Measurements from ENCODE around the gene PNKD.

PNKD gene

DNA sequence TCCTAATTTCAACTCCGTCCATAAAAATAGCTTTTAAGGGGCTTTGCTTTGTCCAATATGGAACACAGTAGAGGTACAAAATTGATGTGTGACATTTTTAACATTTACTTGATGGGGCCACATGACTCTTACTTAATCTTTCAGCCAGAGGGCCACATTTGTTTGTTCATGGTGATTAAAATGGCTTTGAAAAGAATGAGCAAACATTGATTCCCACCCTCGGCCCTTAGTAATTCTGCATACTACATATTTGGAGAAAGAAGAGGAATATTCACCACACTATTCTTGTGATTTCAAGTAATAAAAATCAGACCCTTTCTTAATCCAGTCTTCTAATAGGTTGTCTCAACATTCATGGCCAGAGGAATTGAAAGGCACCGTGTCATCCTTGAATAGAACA is 35.8 kb upstream of the PNKD start:
- Histone ChIP-seq H3K27ac (peak overlapping the region; percentile 24), H3K36me3 (peaks cover 96% of the 10 kb centered on the region), H3K27me3 (no peaks in the 10 kb centered on the region), H3K4me1 (ENCODE audit: control insufficient read depth in 1 of 2, insufficient read depth in 1 of 2, low read depth in 1 of 2, low read length in 1 of 2) (peaks cover 21 to 24% of the 10 kb centered on the region in 2 experiments), H3K9me3 (no peaks in the 10 kb centered on the region), H3K4me3 (ENCODE audit: low read depth in 1 of 2, low read length in 1 of 2) (no peak overlapping the region)
- TF ChIP-seq, protein P1, sequence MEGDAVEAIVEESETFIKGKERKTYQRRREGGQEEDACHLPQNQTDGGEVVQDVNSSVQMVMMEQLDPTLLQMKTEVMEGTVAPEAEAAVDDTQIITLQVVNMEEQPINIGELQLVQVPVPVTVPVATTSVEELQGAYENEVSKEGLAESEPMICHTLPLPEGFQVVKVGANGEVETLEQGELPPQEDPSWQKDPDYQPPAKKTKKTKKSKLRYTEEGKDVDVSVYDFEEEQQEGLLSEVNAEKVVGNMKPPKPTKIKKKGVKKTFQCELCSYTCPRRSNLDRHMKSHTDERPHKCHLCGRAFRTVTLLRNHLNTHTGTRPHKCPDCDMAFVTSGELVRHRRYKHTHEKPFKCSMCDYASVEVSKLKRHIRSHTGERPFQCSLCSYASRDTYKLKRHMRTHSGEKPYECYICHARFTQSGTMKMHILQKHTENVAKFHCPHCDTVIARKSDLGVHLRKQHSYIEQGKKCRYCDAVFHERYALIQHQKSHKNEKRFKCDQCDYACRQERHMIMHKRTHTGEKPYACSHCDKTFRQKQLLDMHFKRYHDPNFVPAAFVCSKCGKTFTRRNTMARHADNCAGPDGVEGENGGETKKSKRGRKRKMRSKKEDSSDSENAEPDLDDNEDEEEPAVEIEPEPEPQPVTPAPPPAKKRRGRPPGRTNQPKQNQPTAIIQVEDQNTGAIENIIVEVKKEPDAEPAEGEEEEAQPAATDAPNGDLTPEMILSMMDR (IDR thresholded peaks at IDR 0.05), result no peak

GRCh38 chr2:218235017-218235416 is 35.3 kb upstream of the PNKD start:
- Histone ChIP-seq H3K27me3 (no peaks in the 10 kb centered on the region), H3K27ac (peak overlapping the region; percentile 24), H3K9me3 (no peaks in the 10 kb centered on the region), H3K36me3 (peaks cover 98% of the 10 kb centered on the region), H3K4me1 (ENCODE audit: control insufficient read depth in 1 of 2, insufficient read depth in 1 of 2, low read depth in 1 of 2, low read length in 1 of 2) (peaks cover 16 to 19% of the 10 kb centered on the region in 2 experiments), H3K4me3 (ENCODE audit: low read depth in 1 of 2, low read length in 1 of 2) (no peak overlapping the region)
- TF ChIP-seq, protein P1 (IDR thresholded peaks at IDR 0.05), result no peak

DNA sequence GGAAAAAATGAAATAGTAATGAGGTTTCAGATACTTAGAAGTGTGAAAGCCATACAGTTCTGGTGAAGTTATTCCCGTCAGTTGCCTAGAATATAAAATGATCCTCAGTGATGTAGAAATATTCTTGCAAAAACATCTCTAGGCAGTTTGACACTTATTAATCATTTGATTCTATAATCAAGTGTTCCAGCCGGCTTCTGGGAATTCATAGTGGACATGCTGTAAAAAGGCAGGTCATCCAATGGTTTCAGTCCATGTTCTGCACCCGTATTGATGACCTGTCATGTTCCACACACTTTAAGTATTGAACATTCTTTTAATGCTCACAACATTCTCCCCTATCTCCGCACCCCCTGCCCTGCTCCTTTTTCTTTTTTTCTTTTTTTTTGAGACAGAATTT is 33.5 kb upstream of the PNKD start:
- TF ChIP-seq, protein P1 (IDR thresholded peaks at IDR 0.05), result no peak
- Histone ChIP-seq H3K4me1 (ENCODE audit: control insufficient read depth in 1 of 2, insufficient read depth in 1 of 2, low read depth in 1 of 2, low read length in 1 of 2) (peaks cover 0 to under 1% of the 10 kb centered on the region in 2 experiments), H3K27ac (no peak overlapping the region), H3K4me3 (ENCODE audit: low read depth in 1 of 2, low read length in 1 of 2) (no peak overlapping the region), H3K9me3 (no peaks in the 10 kb centered on the region), H3K27me3 (no peaks in the 10 kb centered on the region), H3K36me3 (peaks cover 99% of the 10 kb centered on the region)

DNA sequence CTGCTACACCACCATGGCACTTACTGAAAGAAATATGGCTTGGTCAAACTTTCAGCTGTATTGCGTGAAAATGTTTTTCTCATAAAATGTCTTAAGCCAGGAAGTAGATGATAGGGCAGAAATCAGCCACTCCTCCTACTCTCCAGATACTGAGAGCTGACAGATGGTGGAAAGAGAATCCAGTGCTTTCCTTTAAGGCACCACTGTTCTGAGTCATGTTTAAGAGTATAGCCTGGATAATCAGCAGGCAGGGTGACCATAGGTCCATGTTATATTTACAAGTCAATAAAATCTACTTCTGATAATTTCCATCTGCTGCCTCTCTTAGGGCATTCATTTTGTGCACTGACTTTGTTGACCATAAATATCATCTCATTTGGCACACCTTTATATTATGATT is 31.4 kb upstream of the PNKD start:
- no peaks in the 10 kb centered on the region for H3K4me1 ChIP-seq (ENCODE audit: control insufficient read depth in 1 of 2, insufficient read depth in 1 of 2, low read depth in 1 of 2, low read length in 1 of 2)
- H3K27me3 ChIP-seq, result no peaks in the 10 kb centered on the region
- no peak overlapping the region for H3K27ac ChIP-seq
- no peaks in the 10 kb centered on the region for H3K9me3 ChIP-seq
- H3K36me3 ChIP-seq, result peaks cover 100% of the 10 kb centered on the region
- TF ChIP-seq, protein P1 (IDR thresholded peaks at IDR 0.05), result no peak
- H3K4me3 ChIP-seq (ENCODE audit: low read depth in 1 of 2, low read length in 1 of 2), result no peak overlapping the region

DNA sequence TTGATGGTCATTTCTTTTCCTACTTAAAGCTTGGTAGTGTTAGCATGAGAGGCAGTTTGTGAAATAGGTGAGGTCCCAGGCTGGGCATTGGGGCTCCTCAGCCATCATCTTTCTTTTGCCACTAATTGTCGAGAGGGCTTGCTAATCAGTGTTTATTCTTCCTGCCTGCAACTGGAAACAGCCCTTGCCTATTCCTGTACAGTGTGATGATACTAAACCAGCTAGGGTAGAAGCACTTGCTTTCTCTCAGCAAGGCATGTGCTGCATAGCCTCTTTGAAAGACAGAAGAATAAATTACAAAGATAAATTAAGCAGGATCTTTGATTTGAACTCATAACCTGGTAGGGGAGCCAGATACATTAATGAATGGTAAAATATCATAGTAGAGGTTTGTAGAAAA is 26.1 kb upstream of the PNKD start:
- Histone ChIP-seq H3K9me3 (no peaks in the 10 kb centered on the region), H3K27ac (no peak overlapping the region), H3K4me3 (ENCODE audit: low read depth in 1 of 2, low read length in 1 of 2) (no peak overlapping the region), H3K36me3 (peaks cover 100% of the 10 kb centered on the region), H3K4me1 (ENCODE audit: control insufficient read depth in 1 of 2, insufficient read depth in 1 of 2, low read depth in 1 of 2, low read length in 1 of 2) (no peaks in the 10 kb centered on the region), H3K27me3 (no peaks in the 10 kb centered on the region)
- TF ChIP-seq, protein P1 (IDR thresholded peaks at IDR 0.05), result no peak

- peaks cover 100% of the 10 kb centered on the region for H3K36me3 ChIP-seq
These were observed 25.7 kb upstream of the PNKD start for GRCh38 chr2:218244665-218245064.

More at GRCh38 chr2:218244665-218245064, 25.7 kb upstream of the PNKD start:
- H3K27ac ChIP-seq, result peak overlapping the region; percentile 10
- no peaks in the 10 kb centered on the region for H3K27me3 ChIP-seq
- no peaks in the 10 kb centered on the region for H3K4me1 ChIP-seq (ENCODE audit: control insufficient read depth in 1 of 2, insufficient read depth in 1 of 2, low read depth in 1 of 2, low read length in 1 of 2)
- TF ChIP-seq, protein P1 (IDR thresholded peaks at IDR 0.05), result no peak
- H3K9me3 ChIP-seq, result peaks cover 4% of the 10 kb centered on the region
- H3K4me3 ChIP-seq (ENCODE audit: low read depth in 1 of 2, low read length in 1 of 2), result no peak overlapping the region

Measured in neutrophil (primary cell).